H1 (cell line): Measurements from ENCODE around the gene FRMPD4. TPM values are rescaled to one million over a fixed set of nuclear protein-coding genes. Genes with fewer than 3 reads are reported as not detected.

ENCODE experiments used
- CTCF ChIA-PET: fragments of 300-600 bp; sonication (Branson Sonifier 250); formaldehyde crosslinking; loops from one replicate; lab custom pipeline; 2021; ENCODE audit not compliant: partially characterized antibody; lab: Charles Lee
- POLR2A ChIA-PET: fragments of 300-600 bp; sonication (Branson Sonifier 250); formaldehyde crosslinking; loops from one replicate; lab custom pipeline; 2021; ENCODE audit warnings: inconsistent platforms; ENCODE audit not compliant: partially characterized antibody; lab: Charles Lee
- DNase-seq, 2 experiments: peaks; one replicate each; pipeline versions ENCODE4 v3.0.0 to v3.0.0-alpha.2; 2010 to 2022; ENCODE audit warnings: low spot score in 2 of 2, low read depth in 1 of 2, mixed read lengths in 1 of 2
- FAIRE-seq: peaks from 2 replicates; lab custom pipeline; 2011; peaks lifted over from hg19 to GRCh38; lab: Jason Lieb, UNC
- H2AFZ ChIP-seq: 2 replicates; pipeline ENCODE4 v1.8.1; 2012; ENCODE audit warnings: low read length, inconsistent platforms
- H2AK5ac ChIP-seq: 2 replicates; pipeline ENCODE4 v1.6.1; 2013; ENCODE audit warnings: low read depth, low read length
- H2BK120ac ChIP-seq: replicated peaks from 2 replicates; pipeline ENCODE3; 2013; ENCODE audit warnings: low read depth, low read length, inconsistent platforms
- H2BK12ac ChIP-seq: 2 replicates; pipeline ENCODE4 v1.6.1; 2013; ENCODE audit warnings: low read depth, low read length
- H2BK15ac ChIP-seq: 2 replicates; pipeline ENCODE4 v1.6.1; 2013; ENCODE audit warnings: low read length
- H2BK20ac ChIP-seq: 2 replicates; pipeline ENCODE4 v1.6.1; 2013; ENCODE audit warnings: low read length
- H2BK5ac ChIP-seq: 2 replicates; pipeline ENCODE4 v1.6.1; 2013; ENCODE audit warnings: low read depth, low read length
- H3K14ac ChIP-seq: 2 replicates; pipeline ENCODE4 v1.6.1; 2013; ENCODE audit warnings: inconsistent platforms; ENCODE audit not compliant: insufficient read length
- H3K18ac ChIP-seq: 2 replicates; pipeline ENCODE4 v1.6.1; 2013; ENCODE audit warnings: low read length; ENCODE audit errors: extremely low read depth
- H3K23ac ChIP-seq: 2 replicates; pipeline ENCODE4 v1.6.1; 2013; ENCODE audit warnings: inconsistent platforms; ENCODE audit not compliant: insufficient read length
- H3K23me2 ChIP-seq: 2 replicates; pipeline ENCODE4 v1.6.1; 2013; ENCODE audit warnings: low read depth, low read length
- H3K27ac ChIP-seq: 2 replicates; pipeline ENCODE4 v1.6.1; 2011; ENCODE audit warnings: low read depth, low read length, inconsistent platforms
- H3K27me3 ChIP-seq, 4 experiments: replicated peaks in 1 of 4; 1 replicate in 1 of 4; 2 replicates in 3 of 4; pipeline versions ENCODE4 v1.6.1 to v1.8.1; 2011 to 2013; ENCODE audit warnings: low read length in 3 of 4, mild to moderate bottlenecking in 3 of 4, inconsistent platforms in 2 of 4, mixed read lengths in 2 of 4, moderate library complexity in 1 of 4; ENCODE audit not compliant: control insufficient read depth in 3 of 4, insufficient read depth in 3 of 4; ENCODE audit errors: extremely low read depth in 1 of 4
- H3K36me3 ChIP-seq, 4 experiments: 2 replicates each; pipeline versions ENCODE4 v1.6.1 to v1.8.1; 2011 to 2013; ENCODE audit warnings: mild to moderate bottlenecking in 4 of 4, low read length in 3 of 4, moderate library complexity in 2 of 4, control low read depth in 1 of 4, inconsistent platforms in 1 of 4; ENCODE audit not compliant: insufficient read depth in 4 of 4, control insufficient read depth in 2 of 4
- H3K4ac ChIP-seq: replicated peaks from 2 replicates; pipeline ENCODE3; 2013; ENCODE audit warnings: low read length, low read depth, mixed read lengths, inconsistent platforms; ENCODE audit not compliant: insufficient read length
- H3K4me1 ChIP-seq, 4 experiments: replicated peaks in 1 of 4; 1 replicate in 1 of 4; 2 replicates in 3 of 4; pipeline versions ENCODE4 v1.6.1 to v1.8.1; 2011 to 2013; ENCODE audit warnings: low read length in 3 of 4, inconsistent platforms in 2 of 4, mixed read lengths in 1 of 4; ENCODE audit not compliant: insufficient read depth in 4 of 4, control insufficient read depth in 3 of 4
- H3K4me2 ChIP-seq, 2 experiments: 2 replicates each; pipeline versions ENCODE4 v1.6.1 to v1.8.1; 2011 to 2013; ENCODE audit warnings: low read depth in 2 of 2, low read length in 2 of 2, control low read depth in 1 of 2, inconsistent platforms in 1 of 2, mild to moderate bottlenecking in 1 of 2; ENCODE audit not compliant: insufficient read depth in 1 of 2
- H3K4me3 ChIP-seq, 4 experiments: fragments of 200-600, 300-600 bp in 1 of 4; sonication (generic), shearing (Covaris generic), sonication (Bioruptor Twin) in 1 of 4; 2 replicates each; pipeline versions ENCODE4 v1.5.1 to v1.8.1; 2011 to 2016; ENCODE audit warnings: low read length in 4 of 4, low read depth in 3 of 4, control low read depth in 2 of 4, inconsistent platforms in 2 of 4, mild to moderate bottlenecking in 2 of 4, mixed read lengths in 1 of 4, moderate library complexity in 1 of 4; ENCODE audit not compliant: insufficient read depth in 2 of 4; ENCODE audit errors: extremely low read depth in 1 of 4
- H3K56ac ChIP-seq: replicated peaks from 2 replicates; pipeline ENCODE3; 2013; ENCODE audit warnings: low read depth, mild to moderate bottlenecking, mixed read lengths, low read length, inconsistent platforms; ENCODE audit not compliant: insufficient read length
- H3K79me1 ChIP-seq: 2 replicates; pipeline ENCODE4 v1.6.1; 2013; ENCODE audit warnings: low read depth, low read length, control low read depth
- H3K79me2 ChIP-seq, 2 experiments: 2 replicates each; pipeline versions ENCODE4 v1.6.1 to v1.8.1; 2012 to 2013; ENCODE audit warnings: low read length in 2 of 2, mild to moderate bottlenecking in 2 of 2, inconsistent platforms in 1 of 2; ENCODE audit not compliant: insufficient read depth in 2 of 2, control insufficient read depth in 1 of 2
- H3K9ac ChIP-seq, 4 experiments: replicated peaks in 1 of 4; 1 replicate in 1 of 4; 2 replicates in 3 of 4; pipeline versions ENCODE4 v1.6.1 to v1.8.1; 2011 to 2013; ENCODE audit warnings: low read depth in 3 of 4, low read length in 3 of 4, control low read depth in 2 of 4, mild to moderate bottlenecking in 2 of 4, moderate library complexity in 2 of 4, inconsistent platforms in 1 of 4; ENCODE audit errors: extremely low read depth in 1 of 4
- H3K9me3 ChIP-seq, 2 experiments: 2 replicates each; pipeline versions ENCODE4 v1.6.1 to v1.8.1; 2012 to 2013; ENCODE audit warnings: mild to moderate bottlenecking in 2 of 2, moderate library complexity in 2 of 2, control low read depth in 1 of 2, inconsistent platforms in 1 of 2, low read depth in 1 of 2, low read length in 1 of 2, mixed read lengths in 1 of 2; ENCODE audit not compliant: insufficient read depth in 2 of 2
- H4K20me1 ChIP-seq, 2 experiments: replicated peaks in 1 of 2; 2 replicates each; pipeline versions ENCODE3 to v1.8.1; 2011 to 2013; ENCODE audit warnings: inconsistent platforms in 2 of 2, low read length in 2 of 2, mild to moderate bottlenecking in 1 of 2; ENCODE audit not compliant: insufficient read depth in 2 of 2, control insufficient read depth in 1 of 2
- H4K5ac ChIP-seq: 2 replicates; pipeline ENCODE4 v1.6.1; 2013; ENCODE audit warnings: low read length, low read depth, mixed read lengths, inconsistent platforms; ENCODE audit not compliant: insufficient read length
- H4K8ac ChIP-seq: 2 replicates; pipeline ENCODE4 v1.8.0; 2013; ENCODE audit warnings: mild to moderate bottlenecking, moderate library complexity, low read length, inconsistent platforms; ENCODE audit not compliant: insufficient read depth; ENCODE audit errors: extremely low read depth
- H4K91ac ChIP-seq: replicated peaks from 2 replicates; pipeline ENCODE3; 2013; ENCODE audit warnings: low read length, mixed read lengths, inconsistent platforms; ENCODE audit not compliant: insufficient read length
- CREB1 ChIP-seq: IDR thresholded peaks from 2 replicates; pipeline ENCODE4 v1.6.1; 2012; ENCODE audit warnings: inconsistent platforms
- KDM4A ChIP-seq: IDR thresholded peaks from one replicate; pipeline ENCODE4 v1.7.1; 2012; ENCODE audit warnings: low read depth, mild to moderate bottlenecking, moderate library complexity, low read length, inconsistent platforms; ENCODE audit not compliant: severe bottlenecking
- MAFK ChIP-seq: IDR thresholded peaks from 2 replicates; pipeline ENCODE4 v1.6.1; 2012; ENCODE audit warnings: low read depth, mild to moderate bottlenecking, improper control_type of control experiment, low read length
- PHF8 ChIP-seq: fragments of 200-600 bp; sonication (generic); conservative IDR thresholded peaks from 2 replicates; pipeline ENCODE4 v1.7.1; 2012; ENCODE audit warnings: low read depth, mild to moderate bottlenecking, inconsistent platforms, low read length, moderate library complexity
- POU5F1 ChIP-seq: IDR thresholded peaks from 2 replicates; pipeline ENCODE4 v1.6.1; 2011; ENCODE audit warnings: low read depth, mild to moderate bottlenecking, low read length, moderate library complexity
- RBBP5 ChIP-seq: IDR thresholded peaks from 2 replicates; pipeline ENCODE4 v1.7.1; 2012; ENCODE audit warnings: low read depth, mild to moderate bottlenecking, inconsistent platforms, low read length, moderate library complexity, borderline replicate concordance
- RNF2 ChIP-seq: fragments of 200-900, 300-1000 bp; sonication (generic); IDR thresholded peaks from 2 replicates; pipeline ENCODE4 v1.7.1; 2016; ENCODE audit warnings: borderline replicate concordance, low read depth, mild to moderate bottlenecking, antibody characterized with exemption, low read length; ENCODE audit not compliant: poor library complexity, severe bottlenecking; ENCODE audit errors: missing control alignments
- SIX5 ChIP-seq: IDR thresholded peaks from 2 replicates; pipeline ENCODE4 v1.6.1; 2011; ENCODE audit warnings: mild to moderate bottlenecking, low read depth, low read length
- TAF1 ChIP-seq: IDR thresholded peaks from 2 replicates; pipeline ENCODE4 v1.6.1; 2011; ENCODE audit warnings: mild to moderate bottlenecking, low read depth, low read length
- TEAD4 ChIP-seq: IDR thresholded peaks from 2 replicates; pipeline ENCODE4 v1.6.1; 2012; ENCODE audit warnings: low read depth, low read length, inconsistent platforms, mixed read lengths
- WGBS, 2 experiments: shearing (Covaris generic) in 1 of 2; methylation state at CpG; one replicate each; pipeline versions ENCODE4 v1.1.6 to v1.1.7; 2013 to 2015; ENCODE audit warnings: low lambda C conversion rate in 2 of 2, mixed read lengths in 2 of 2, inconsistent platforms in 1 of 2, low coverage in 1 of 2, missing lambda C conversion rate in 1 of 2; ENCODE audit not compliant: insufficient replicate concordance in 2 of 2, insufficient coverage in 1 of 2, insufficient read length in 1 of 2; ENCODE audit errors: extremely low coverage in 1 of 2, missing lambda C conversion rate in 1 of 2; 5-methylcytosine and 5-hydroxymethylcytosine counted together
- polyA plus RNA-seq, 7 experiments: library from polyadenylated mRNA; depleted of rRNA in 3 of 7; stranded (reverse) in 5 of 7; unstranded in 2 of 7; fragments of >200 nt in 5 of 7; fragments of 200-250 nt in 2 of 7; gene quantifications; 1 replicate in 5 of 7; 2 replicates in 1 of 7; 4 replicates in 1 of 7; pipeline versions ENCODE4 v1.2.1 to v1.2.3, GENCODE V29; 2011 to 2013; ENCODE audit warnings: missing spikeins in 2 of 7, mixed read lengths in 2 of 7
- total RNA-seq: library from RNA; stranded (reverse); fragmentation: NEBNext Ultra II Directional; extraction: Animal tissue kit (Norgen Biotek cat#: 25700); gene quantifications from 2 replicates; pipeline ENCODE4 v1.2.1, GENCODE V29; 2021

The FRMPD4 gene
- total and polyA plus RNA-seq, 2 of the 8 experiments (the other 6 are each of a cell fraction or from before 2014, with no cell fraction given) = 0.02 to 0.37 TPM

DNA sequence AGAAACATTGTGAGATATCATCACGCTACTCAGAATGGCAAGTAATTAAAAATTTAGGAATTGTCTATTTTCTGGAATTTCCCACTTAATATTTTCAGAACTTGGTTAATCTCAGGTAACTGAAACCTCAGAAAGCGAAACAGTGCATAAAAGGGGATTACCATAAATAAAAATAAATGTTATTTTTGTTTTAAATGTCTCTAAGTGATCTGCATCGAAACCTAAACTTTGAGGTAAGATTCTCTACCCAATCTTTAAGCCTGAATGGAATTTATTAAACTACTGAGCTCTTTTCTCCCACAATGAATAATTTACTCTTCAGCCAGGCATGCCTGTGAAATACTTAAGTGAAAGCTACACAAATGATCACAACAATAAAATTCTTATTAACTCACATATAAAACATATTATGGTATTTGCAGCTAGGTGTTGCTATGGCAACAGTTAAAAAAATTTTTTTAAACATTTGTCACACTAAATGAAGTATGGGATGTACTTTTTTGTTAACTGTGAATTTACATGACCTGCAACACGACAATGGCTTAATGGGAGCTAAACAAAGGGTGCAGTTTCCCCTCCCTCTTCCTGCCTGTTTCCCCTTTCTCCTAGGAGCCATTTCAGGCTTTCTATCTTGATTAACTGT is 432.7 kb downstream of the FRMPD4 start:
- Histone ChIP-seq H4K20me1 (no peaks in the 10 kb centered on the region), H2AFZ (no peak overlapping the region)
- CTCF ChIA-PET = interaction anchor here (1.3 kb wide), 1 partner anchor 35 kb away, joined by 3 read pairs; no protein-coding TSS in a partner anchor

More for the DNA sequence above, 432.7 kb downstream of the FRMPD4 start:
- Histone ChIP-seq H3K23me2 (no peaks in the 10 kb centered on the region), H2AK5ac (no peak overlapping the region), H4K5ac (no peak overlapping the region), H3K56ac (no peak overlapping the region), H3K27me3 (no peaks in the 10 kb centered on the region), H3K18ac (no peak overlapping the region), H3K9ac (no peak overlapping the region), H3K4me2 (no peak overlapping the region), H3K27ac (no peak overlapping the region), H3K4me3 (no peak overlapping the region), H3K79me1 (no peaks in the 10 kb centered on the region), H3K36me3 (no peaks in the 10 kb centered on the region), H2BK120ac (no peak overlapping the region), H3K79me2 (no peaks in the 10 kb centered on the region), H4K8ac (no peak overlapping the region), H3K9me3 (no peaks in the 10 kb centered on the region), H2BK12ac (no peak overlapping the region), H2BK15ac (no peak overlapping the region), H2BK20ac (no peak overlapping the region), H3K4me1 (no peaks in the 10 kb centered on the region), H3K23ac (no peak overlapping the region), H4K91ac (no peak overlapping the region), H3K4ac (no peak overlapping the region), H2BK5ac (no peak overlapping the region), H3K14ac (no peak overlapping the region)
- POLR2A ChIA-PET = no interaction called here
- FAIRE-seq (no peak), DNase-seq (no peak)
- TF ChIP-seq TEAD4 (no peak), PHF8 (no peak), CREB1 (no peak), POU5F1 (no peak), TAF1 (no peak), MAFK (no peak), RBBP5 (no peak), KDM4A (no peak), SIX5 (no peak), RNF2 (no peak)
- WGBS, 2 experiments = 69% methylated on average over 4 of the region's 4 CpGs; no CpG with 5 or more reads in 1 of the 2 experiments
